HG02870 (cell line): ENCODE data around the gene SEPTIN5.
"Not testable (repeated sequence)": the region's sequence is repeated elsewhere in the genome, so short reads cannot be mapped to it uniquely, and the experiment has no call there.

Experiments
- ATAC-seq: cut with Tn5 transposase; IDR thresholded peaks from one replicate; pipeline ENCODE4 v1.9.1; 2021; ENCODE audit warnings: mild to moderate bottlenecking, moderate library complexity; ENCODE audit not compliant: unreplicated experiment

Gene SEPTIN5

DNA sequence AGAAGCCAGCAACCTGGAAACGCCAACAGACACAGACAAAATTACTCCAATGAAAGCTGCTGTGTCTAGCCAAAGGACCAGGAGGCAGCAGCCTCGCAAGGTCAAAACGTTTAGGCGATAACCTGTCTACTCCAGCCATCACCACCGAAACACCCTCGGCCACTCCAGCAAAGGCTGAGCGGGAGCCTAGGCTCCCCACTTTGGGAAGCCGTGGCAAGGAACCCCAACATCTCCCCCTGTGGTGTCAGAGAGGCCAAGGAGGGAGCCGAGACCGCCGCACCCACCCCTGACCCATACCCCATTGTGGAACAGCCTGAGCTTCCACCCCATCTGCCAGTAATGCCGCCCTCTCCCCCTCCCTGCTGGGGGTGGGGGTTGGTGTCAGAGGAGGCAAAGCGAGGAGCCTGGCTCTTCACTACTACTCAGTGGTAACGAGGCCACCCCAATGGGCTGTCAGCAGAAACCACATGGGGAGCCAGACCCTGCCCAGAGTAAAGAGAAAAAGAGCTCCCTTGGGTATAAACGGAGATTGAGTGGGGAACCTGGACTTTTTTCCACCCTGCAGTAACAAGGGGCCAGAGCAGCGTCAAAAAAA is 33.9 kb upstream of the SEPTIN5 start:
- ATAC-seq: no peak

- no peak for ATAC-seq
Measured at GRCh38 chr22:19680911-19681862, 33.1 kb upstream of the SEPTIN5 start.

DNA sequence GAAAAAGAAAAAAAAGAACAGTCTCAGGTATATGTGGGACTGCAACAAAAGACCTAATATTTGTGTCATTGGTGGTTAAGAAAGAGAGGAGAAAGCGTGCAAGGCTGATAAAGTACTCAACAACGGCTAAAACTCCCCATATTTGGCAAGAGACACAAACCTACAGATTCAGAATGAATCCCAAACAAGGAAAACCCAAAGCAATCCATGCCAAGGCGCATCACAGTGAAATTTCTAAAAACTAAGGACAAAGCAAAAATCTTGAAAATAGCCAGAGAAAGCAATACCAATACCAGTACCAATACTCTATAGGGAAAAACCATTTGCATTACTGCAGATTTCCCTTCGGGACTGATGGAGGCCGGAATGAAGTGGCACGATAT is 32.4 kb upstream of the SEPTIN5 start:
- no peak for ATAC-seq

DNA sequence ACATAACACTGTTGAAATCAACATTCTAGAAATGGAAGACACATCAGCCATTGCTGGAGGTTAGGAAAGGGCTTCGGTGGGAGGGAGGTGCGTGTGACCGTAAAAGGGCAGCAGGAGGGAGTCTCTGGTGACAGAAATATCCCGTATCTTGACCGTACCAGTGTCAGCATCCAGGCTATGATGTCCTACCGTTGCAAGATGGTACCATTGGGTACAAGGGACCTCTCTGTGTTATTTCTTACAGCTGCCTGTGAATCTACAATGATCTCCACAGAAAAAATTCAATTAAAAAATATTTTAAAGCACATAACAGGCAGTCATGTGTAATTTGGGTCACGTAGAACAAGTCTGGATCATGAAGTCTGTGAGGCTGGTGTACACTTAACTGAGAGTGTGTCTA is 27.4 kb upstream of the SEPTIN5 start:
- no peak for ATAC-seq

- ATAC-seq: no peak
Measured at GRCh38 chr22:19687561-19688300, 26.6 kb upstream of the SEPTIN5 start.

DNA sequence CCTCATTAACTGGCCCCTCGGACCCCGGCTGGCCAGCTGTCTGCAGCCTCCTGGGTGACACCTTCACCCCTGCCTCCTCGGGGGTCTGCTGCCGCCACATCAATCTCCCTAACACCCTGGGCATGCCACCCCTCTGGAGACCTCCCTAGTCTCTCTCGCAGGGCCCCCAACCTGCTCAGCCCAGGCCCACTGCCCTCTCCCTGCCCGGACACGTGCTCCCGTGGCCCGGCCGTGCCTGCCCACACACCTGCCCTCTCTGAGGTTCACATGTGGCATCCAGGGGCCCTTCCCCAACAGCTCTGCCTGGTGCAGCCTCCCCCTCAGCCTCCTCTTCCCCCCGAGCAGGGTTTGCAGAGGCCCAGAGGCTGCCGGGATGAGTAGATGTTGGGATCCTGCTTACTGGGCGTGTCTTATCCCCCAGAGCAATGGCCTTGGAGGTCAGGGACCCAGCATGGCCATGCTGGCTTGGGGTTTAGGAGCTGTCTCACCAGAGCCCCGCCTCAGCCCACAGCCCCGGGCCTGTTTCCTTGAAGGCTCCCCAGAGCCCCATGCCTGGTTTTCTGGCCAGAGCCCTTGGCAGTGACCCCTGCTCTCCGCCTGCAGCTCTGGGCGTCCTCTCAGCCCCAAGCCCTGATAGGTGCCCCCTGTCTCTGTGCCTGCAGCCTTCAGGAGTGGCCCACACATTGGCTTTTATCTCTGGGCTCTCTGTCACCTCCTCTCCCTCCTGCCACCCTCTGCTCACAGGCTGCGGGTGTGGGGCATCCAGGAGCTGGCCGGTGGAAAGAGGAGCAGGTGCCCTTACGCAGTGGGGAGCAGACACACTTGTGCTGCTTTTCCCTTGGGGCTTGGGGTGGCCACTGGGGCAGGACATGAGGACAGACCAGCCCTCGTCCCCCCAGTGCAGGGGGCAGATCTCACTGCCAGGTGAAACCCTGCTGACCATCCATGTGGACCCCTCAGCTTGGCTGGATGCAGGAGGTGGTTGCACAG is 25.7 kb upstream of the SEPTIN5 start:
- no peak for ATAC-seq

- no peak for ATAC-seq
Measured at GRCh38 chr22:19689408-19689807, 24.9 kb upstream of the SEPTIN5 start.

GRCh38 chr22:19691007-19691720 is 23.1 kb upstream of the SEPTIN5 start:
- ATAC-seq: no peak

GRCh38 chr22:19691721-19692341 is 22.5 kb upstream of the SEPTIN5 start:
- no peak for ATAC-seq

- no peak for ATAC-seq
Measured at GRCh38 chr22:19693581-19693980, 20.7 kb upstream of the SEPTIN5 start.

- ATAC-seq: no peak
Measured at GRCh38 chr22:19693981-19694670, 20.2 kb upstream of the SEPTIN5 start.

DNA sequence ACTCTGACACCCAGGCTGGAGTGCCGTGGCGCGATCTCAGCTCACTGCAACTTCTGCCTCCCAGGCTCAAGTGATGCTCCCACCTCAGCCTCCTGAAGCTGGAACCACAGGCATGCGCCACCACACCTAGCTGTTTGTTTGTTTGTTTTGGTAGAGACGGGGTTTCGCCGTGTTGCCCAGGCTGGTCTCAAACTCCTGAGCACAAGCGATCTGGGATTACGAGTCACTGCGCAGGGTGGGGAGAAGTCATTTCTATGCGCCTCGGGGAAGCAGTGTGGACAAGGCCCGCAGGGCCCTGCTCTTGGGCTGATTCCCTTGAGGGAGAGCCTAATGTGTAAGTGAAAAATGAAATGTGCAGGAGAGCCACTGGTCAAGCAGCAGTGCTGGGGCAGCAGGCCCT is 19.6 kb upstream of the SEPTIN5 start:
- ATAC-seq: no peak

GRCh38 chr22:19696504-19697276 is 17.6 kb upstream of the SEPTIN5 start:
- ATAC-seq: no peak

DNA sequence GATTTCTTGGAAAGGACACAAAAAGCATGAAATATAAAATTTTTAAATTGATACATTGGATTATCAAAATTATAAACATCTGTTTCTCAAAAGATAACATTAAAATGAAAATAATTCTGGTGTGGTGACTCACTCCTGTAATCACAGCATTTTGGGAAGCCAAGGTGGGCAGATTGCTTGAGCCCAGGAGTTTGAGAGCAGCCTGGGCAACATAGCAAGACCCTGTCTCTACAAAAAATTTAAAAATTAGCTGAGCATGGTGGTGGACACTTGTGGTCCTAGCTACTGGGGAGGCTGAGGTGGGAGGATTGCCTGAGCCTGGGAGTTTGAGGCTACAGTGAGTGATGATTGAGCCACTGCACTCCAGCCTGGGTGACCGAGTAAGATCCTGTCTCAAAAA is 16.4 kb upstream of the SEPTIN5 start:
- not testable (repeated sequence) for ATAC-seq

- ATAC-seq: no peak
Measured at GRCh38 chr22:19700790-19701419, 13.4 kb upstream of the SEPTIN5 start.

DNA sequence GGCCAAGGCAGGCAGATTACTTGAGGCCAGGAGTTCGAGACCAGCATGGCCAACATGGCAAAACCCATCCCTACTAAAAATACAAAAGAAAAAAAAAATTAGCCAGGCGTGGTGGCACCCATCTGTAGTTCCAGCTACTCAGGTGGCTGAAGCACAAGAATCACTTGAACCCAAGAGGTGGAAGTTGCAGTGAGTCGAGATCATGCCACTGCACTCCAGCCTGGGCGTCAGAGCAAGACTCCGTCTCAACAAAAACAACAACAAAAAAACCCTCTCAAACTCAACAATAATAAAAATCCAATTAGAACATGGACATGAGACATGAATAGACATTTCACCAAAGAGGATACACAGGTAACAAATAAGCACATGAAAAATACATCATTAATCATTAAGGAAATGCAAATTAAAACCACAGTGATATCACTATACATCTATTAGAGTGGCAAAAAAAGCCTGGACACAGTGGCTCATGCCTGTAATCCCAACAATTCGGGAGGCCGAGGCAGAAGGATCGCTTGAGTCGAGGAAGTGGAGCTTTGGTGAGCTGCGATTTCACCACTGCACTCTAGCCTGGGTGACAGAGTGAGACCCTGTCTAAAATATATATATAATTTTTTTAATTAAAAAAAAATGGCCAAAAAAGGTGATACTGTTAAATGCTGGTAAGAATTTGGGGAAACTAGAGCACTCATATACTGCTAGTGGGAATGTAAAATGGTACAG is 12.7 kb upstream of the SEPTIN5 start:
- no peak for ATAC-seq

- ATAC-seq: no peak
Measured at GRCh38 chr22:19703869-19704268, 10.4 kb upstream of the SEPTIN5 start.
